HG03060 (cell line): ENCODE data around the gene RNU5D-1.

ENCODE experiments used
- ATAC-seq: cut with Tn5 transposase; IDR thresholded peaks from one replicate; pipeline ENCODE4 v1.9.1; 2021; ENCODE audit warnings: low read depth, moderate number of reproducible peaks; ENCODE audit not compliant: unreplicated experiment

Gene RNU5D-1

GRCh38 chr1:44733784-44734183 is 2.8 kb upstream of the RNU5D-1 start:
- ATAC-seq: no peak

GRCh38 chr1:44733365-44733764 is 2.4 kb upstream of the RNU5D-1 start:
- no peak for ATAC-seq

GRCh38 chr1:44724955-44725698 is 5.8 kb downstream of the RNU5D-1 start:
- no peak for ATAC-seq

- no peak for ATAC-seq
Measured at GRCh38 chr1:44724296-44724954, 6.5 kb downstream of the RNU5D-1 start.

- ATAC-seq: no peak
Measured at GRCh38 chr1:44723496-44724295, 7.3 kb downstream of the RNU5D-1 start.

GRCh38 chr1:44723064-44723463 is 7.9 kb downstream of the RNU5D-1 start:
- ATAC-seq: no peak

GRCh38 chr1:44721485-44722361 is 9.2 kb downstream of the RNU5D-1 start:
- ATAC-seq: peak; percentile 66

- no peak for ATAC-seq
Measured at GRCh38 chr1:44720281-44720680, 10.7 kb downstream of the RNU5D-1 start.

- no peak for ATAC-seq
Measured at GRCh38 chr1:44719318-44719717, 11.7 kb downstream of the RNU5D-1 start.

GRCh38 chr1:44718091-44718490 is 12.9 kb downstream of the RNU5D-1 start:
- ATAC-seq: no peak

GRCh38 chr1:44717653-44718052 is 13.3 kb downstream of the RNU5D-1 start:
- ATAC-seq: no peak

GRCh38 chr1:44717156-44717555 is 13.8 kb downstream of the RNU5D-1 start:
- no peak for ATAC-seq

- peak; percentile 48 for ATAC-seq
Measured at GRCh38 chr1:44714944-44715571, 15.9 kb downstream of the RNU5D-1 start.

- no peak for ATAC-seq
Measured at GRCh38 chr1:44714532-44714931, 16.4 kb downstream of the RNU5D-1 start.

- ATAC-seq: no peak
Measured at GRCh38 chr1:44713321-44713781, 17.6 kb downstream of the RNU5D-1 start.

- no peak for ATAC-seq
Measured at GRCh38 chr1:44707959-44708831, 22.8 kb downstream of the RNU5D-1 start.

GRCh38 chr1:44707112-44707881 is 23.7 kb downstream of the RNU5D-1 start:
- ATAC-seq: no peak

GRCh38 chr1:44705938-44706337 is 25.0 kb downstream of the RNU5D-1 start:
- ATAC-seq: no peak
